ENCODE measurements around the gene EXD1. TPM values are rescaled to one million over a fixed set of nuclear protein-coding genes. Genes with fewer than 3 reads are reported as not detected.

The EXD1 gene
- total and polyA plus RNA-seq, 9 of the 15 experiments (the other 6 are each of a cell fraction or from before 2014, with no cell fraction given) = not detected

GRCh38 chr15:41218851-41219250 lies 11.7 kb downstream of the EXD1 start:
- peaks cover 0 to 4% of the 10 kb centered on the region in 2 experiments; a peak in 2 of 5 replicates for H3K27me3 ChIP-seq (ENCODE audit: control insufficient read depth in 2 of 2, insufficient read depth in 2 of 2, low read length in 2 of 2)
- intact Hi-C loops (cut with micrococcal nuclease) (no loop called here), in situ Hi-C loops (cut with MboI) (no loop called here)
- H3K9me1 ChIP-seq (ENCODE audit: control insufficient read depth, insufficient read depth, low read length) = no peaks in the 10 kb centered on the region
- FAIRE-seq (no peak), DNase-seq (ENCODE audit: extremely low read depth in 1 of 4, low spot score in 3 of 4) (no peak), ATAC-seq (peak; percentile 46; the same call in 2 of the 3 replicates)
- POLR2A ChIA-PET = interaction anchor here (0.6 to 1.4 kb wide), 3 partner anchors 12 to 234 kb away, joined by 3 to 4 read pairs (median 3); partner anchors contain the start of genes CHP1 and EXD1
- H4K20me1 ChIP-seq (replicated peaks; ENCODE audit: control insufficient read depth, insufficient read depth, low read length) = no peaks in the 10 kb centered on the region
- CTCF ChIA-PET (ENCODE audit: low intra/inter-chr PET ratio) = no interaction called here
- H3K9me3 ChIP-seq (replicated peaks; ENCODE audit: control insufficient read depth, insufficient read depth, low read depth, low read length) = no peaks in the 10 kb centered on the region
- no peak overlapping the region for H3K4me2 ChIP-seq (ENCODE audit: insufficient read depth, low read length)
- 0 out of 2 replicates have a peak overlapping the region, but pooled peaks have one; percentile 14 for H2AFZ ChIP-seq (ENCODE audit: low read depth, low read length)
- H3K79me2 ChIP-seq (ENCODE audit: control insufficient read depth, insufficient read depth, low read length) = no peaks in the 10 kb centered on the region
- H3K9ac ChIP-seq (ENCODE audit: insufficient read depth in 1 of 2, low read depth in 2 of 2, low read length in 2 of 2) = no peak overlapping the region
- TF ChIP-seq CEBPG (CRISPR knock-in tag; IDR thresholded peaks at IDR 0.05) (no peak), CEBPG (tag; conservative IDR thresholded peaks at IDR 0.05 in 1 of 2, IDR thresholded peaks at IDR 0.05 in 1 of 2) (no peak), CHD1 (IDR thresholded peaks at IDR 0.05; ENCODE audit: low read length) (no peak), ZNF280A (IDR thresholded peaks at IDR 0.05; ENCODE audit: low read depth, partially characterized antibody) (no peak), ZNF197 (CRISPR knock-in tag; IDR thresholded peaks at IDR 0.05; ENCODE audit: low read depth) (no peak), SLC30A9 (CRISPR knock-in tag; IDR thresholded peaks at IDR 0.05) (no peak), STAG1 (CRISPR knock-in tag; IDR thresholded peaks at IDR 0.05; ENCODE audit: borderline replicate concordance) (no peak), TBL1XR1 (IDR thresholded peaks at IDR 0.05; ENCODE audit: low read length in 2 of 2) (no peak), U2AF2 (optimal IDR thresholded peaks at IDR 0.05; ENCODE audit: low read depth, low read length) (no peak), TRIM24 (IDR thresholded peaks at IDR 0.05) (no peak), ZNF764 (CRISPR knock-in tag; IDR thresholded peaks at IDR 0.05; ENCODE audit: low read depth) (no peak), ZNF274 (IDR thresholded peaks at IDR 0.05; ENCODE audit: borderline replicate concordance, low read depth, low read length) (no peak)
- no peak overlapping the region for H3K27ac ChIP-seq (ENCODE audit: extremely low read depth, low read depth, low read length)
- WGBS (ENCODE audit: insufficient coverage, low coverage, missing lambda C conversion rate) = 0% methylated on average over 1 of the region's 1 CpG
- no peaks in the 10 kb centered on the region for H3K36me3 ChIP-seq (ENCODE audit: control insufficient read depth, insufficient read depth, low read length)
- H3K4me3 ChIP-seq = no peak overlapping the region
- H3K4me1 ChIP-seq (replicated peaks in 1 of 2; ENCODE audit: control insufficient read depth in 2 of 2, insufficient read depth in 2 of 2, low read length in 2 of 2) = no peaks in the 10 kb centered on the region; a peak in 1 of 5 replicates
- BruUV-seq (replicated peaks) = no TSS peak

All from K562 (cell line).